H1 (cell line): ENCODE measurements around the gene APP. TPM values are rescaled to one million over a fixed set of nuclear protein-coding genes. Genes with fewer than 3 reads are reported as not detected.

ENCODE experiments used
- CTCF ChIA-PET: fragments of 300-600 bp; sonication (Branson Sonifier 250); formaldehyde crosslinking; loops from one replicate; lab custom pipeline; 2021; ENCODE audit not compliant: partially characterized antibody; lab: Charles Lee
- POLR2A ChIA-PET: fragments of 300-600 bp; sonication (Branson Sonifier 250); formaldehyde crosslinking; loops from one replicate; lab custom pipeline; 2021; ENCODE audit warnings: inconsistent platforms; ENCODE audit not compliant: partially characterized antibody; lab: Charles Lee
- DNase-seq, 2 experiments: peaks; one replicate each; pipeline versions ENCODE4 v3.0.0 to v3.0.0-alpha.2; 2010 to 2022; ENCODE audit warnings: low spot score in 2 of 2, low read depth in 1 of 2, mixed read lengths in 1 of 2
- FAIRE-seq: peaks from 2 replicates; lab custom pipeline; 2011; peaks lifted over from hg19 to GRCh38; lab: Jason Lieb, UNC
- H2AFZ ChIP-seq: 2 replicates; pipeline ENCODE4 v1.8.1; 2012; ENCODE audit warnings: low read length, inconsistent platforms
- H2AK5ac ChIP-seq: 2 replicates; pipeline ENCODE4 v1.6.1; 2013; ENCODE audit warnings: low read depth, low read length
- H2BK120ac ChIP-seq: replicated peaks from 2 replicates; pipeline ENCODE3; 2013; ENCODE audit warnings: low read depth, low read length, inconsistent platforms
- H2BK12ac ChIP-seq: 2 replicates; pipeline ENCODE4 v1.6.1; 2013; ENCODE audit warnings: low read depth, low read length
- H2BK15ac ChIP-seq: 2 replicates; pipeline ENCODE4 v1.6.1; 2013; ENCODE audit warnings: low read length
- H2BK20ac ChIP-seq: 2 replicates; pipeline ENCODE4 v1.6.1; 2013; ENCODE audit warnings: low read length
- H2BK5ac ChIP-seq: 2 replicates; pipeline ENCODE4 v1.6.1; 2013; ENCODE audit warnings: low read depth, low read length
- H3K14ac ChIP-seq: 2 replicates; pipeline ENCODE4 v1.6.1; 2013; ENCODE audit warnings: inconsistent platforms; ENCODE audit not compliant: insufficient read length
- H3K18ac ChIP-seq: 2 replicates; pipeline ENCODE4 v1.6.1; 2013; ENCODE audit warnings: low read length; ENCODE audit errors: extremely low read depth
- H3K23ac ChIP-seq: 2 replicates; pipeline ENCODE4 v1.6.1; 2013; ENCODE audit warnings: inconsistent platforms; ENCODE audit not compliant: insufficient read length
- H3K23me2 ChIP-seq: 2 replicates; pipeline ENCODE4 v1.6.1; 2013; ENCODE audit warnings: low read depth, low read length
- H3K27ac ChIP-seq: 2 replicates; pipeline ENCODE4 v1.6.1; 2011; ENCODE audit warnings: low read depth, low read length, inconsistent platforms
- H3K27me3 ChIP-seq, 4 experiments: replicated peaks in 1 of 4; 1 replicate in 1 of 4; 2 replicates in 3 of 4; pipeline versions ENCODE4 v1.6.1 to v1.8.1; 2011 to 2013; ENCODE audit warnings: low read length in 3 of 4, mild to moderate bottlenecking in 3 of 4, inconsistent platforms in 2 of 4, mixed read lengths in 2 of 4, moderate library complexity in 1 of 4; ENCODE audit not compliant: control insufficient read depth in 3 of 4, insufficient read depth in 3 of 4; ENCODE audit errors: extremely low read depth in 1 of 4
- H3K36me3 ChIP-seq, 4 experiments: 2 replicates each; pipeline versions ENCODE4 v1.6.1 to v1.8.1; 2011 to 2013; ENCODE audit warnings: mild to moderate bottlenecking in 4 of 4, low read length in 3 of 4, moderate library complexity in 2 of 4, control low read depth in 1 of 4, inconsistent platforms in 1 of 4; ENCODE audit not compliant: insufficient read depth in 4 of 4, control insufficient read depth in 2 of 4
- H3K4ac ChIP-seq: replicated peaks from 2 replicates; pipeline ENCODE3; 2013; ENCODE audit warnings: low read length, low read depth, mixed read lengths, inconsistent platforms; ENCODE audit not compliant: insufficient read length
- H3K4me1 ChIP-seq, 4 experiments: replicated peaks in 1 of 4; 1 replicate in 1 of 4; 2 replicates in 3 of 4; pipeline versions ENCODE4 v1.6.1 to v1.8.1; 2011 to 2013; ENCODE audit warnings: low read length in 3 of 4, inconsistent platforms in 2 of 4, mixed read lengths in 1 of 4; ENCODE audit not compliant: insufficient read depth in 4 of 4, control insufficient read depth in 3 of 4
- H3K4me2 ChIP-seq, 2 experiments: 2 replicates each; pipeline versions ENCODE4 v1.6.1 to v1.8.1; 2011 to 2013; ENCODE audit warnings: low read depth in 2 of 2, low read length in 2 of 2, control low read depth in 1 of 2, inconsistent platforms in 1 of 2, mild to moderate bottlenecking in 1 of 2; ENCODE audit not compliant: insufficient read depth in 1 of 2
- H3K4me3 ChIP-seq, 4 experiments: fragments of 200-600, 300-600 bp in 1 of 4; sonication (generic), shearing (Covaris generic), sonication (Bioruptor Twin) in 1 of 4; 2 replicates each; pipeline versions ENCODE4 v1.5.1 to v1.8.1; 2011 to 2016; ENCODE audit warnings: low read length in 4 of 4, low read depth in 3 of 4, control low read depth in 2 of 4, inconsistent platforms in 2 of 4, mild to moderate bottlenecking in 2 of 4, mixed read lengths in 1 of 4, moderate library complexity in 1 of 4; ENCODE audit not compliant: insufficient read depth in 2 of 4; ENCODE audit errors: extremely low read depth in 1 of 4
- H3K56ac ChIP-seq: replicated peaks from 2 replicates; pipeline ENCODE3; 2013; ENCODE audit warnings: low read depth, mild to moderate bottlenecking, mixed read lengths, low read length, inconsistent platforms; ENCODE audit not compliant: insufficient read length
- H3K79me1 ChIP-seq: 2 replicates; pipeline ENCODE4 v1.6.1; 2013; ENCODE audit warnings: low read depth, low read length, control low read depth
- H3K79me2 ChIP-seq, 2 experiments: 2 replicates each; pipeline versions ENCODE4 v1.6.1 to v1.8.1; 2012 to 2013; ENCODE audit warnings: low read length in 2 of 2, mild to moderate bottlenecking in 2 of 2, inconsistent platforms in 1 of 2; ENCODE audit not compliant: insufficient read depth in 2 of 2, control insufficient read depth in 1 of 2
- H3K9ac ChIP-seq, 4 experiments: replicated peaks in 1 of 4; 1 replicate in 1 of 4; 2 replicates in 3 of 4; pipeline versions ENCODE4 v1.6.1 to v1.8.1; 2011 to 2013; ENCODE audit warnings: low read depth in 3 of 4, low read length in 3 of 4, control low read depth in 2 of 4, mild to moderate bottlenecking in 2 of 4, moderate library complexity in 2 of 4, inconsistent platforms in 1 of 4; ENCODE audit errors: extremely low read depth in 1 of 4
- H3K9me3 ChIP-seq, 2 experiments: 2 replicates each; pipeline versions ENCODE4 v1.6.1 to v1.8.1; 2012 to 2013; ENCODE audit warnings: mild to moderate bottlenecking in 2 of 2, moderate library complexity in 2 of 2, control low read depth in 1 of 2, inconsistent platforms in 1 of 2, low read depth in 1 of 2, low read length in 1 of 2, mixed read lengths in 1 of 2; ENCODE audit not compliant: insufficient read depth in 2 of 2
- H4K20me1 ChIP-seq, 2 experiments: replicated peaks in 1 of 2; 2 replicates each; pipeline versions ENCODE3 to v1.8.1; 2011 to 2013; ENCODE audit warnings: inconsistent platforms in 2 of 2, low read length in 2 of 2, mild to moderate bottlenecking in 1 of 2; ENCODE audit not compliant: insufficient read depth in 2 of 2, control insufficient read depth in 1 of 2
- H4K5ac ChIP-seq: 2 replicates; pipeline ENCODE4 v1.6.1; 2013; ENCODE audit warnings: low read length, low read depth, mixed read lengths, inconsistent platforms; ENCODE audit not compliant: insufficient read length
- H4K8ac ChIP-seq: 2 replicates; pipeline ENCODE4 v1.8.0; 2013; ENCODE audit warnings: mild to moderate bottlenecking, moderate library complexity, low read length, inconsistent platforms; ENCODE audit not compliant: insufficient read depth; ENCODE audit errors: extremely low read depth
- H4K91ac ChIP-seq: replicated peaks from 2 replicates; pipeline ENCODE3; 2013; ENCODE audit warnings: low read length, mixed read lengths, inconsistent platforms; ENCODE audit not compliant: insufficient read length
- WGBS, 2 experiments: shearing (Covaris generic) in 1 of 2; methylation state at CpG; one replicate each; pipeline versions ENCODE4 v1.1.6 to v1.1.7; 2013 to 2015; ENCODE audit warnings: low lambda C conversion rate in 2 of 2, mixed read lengths in 2 of 2, inconsistent platforms in 1 of 2, low coverage in 1 of 2, missing lambda C conversion rate in 1 of 2; ENCODE audit not compliant: insufficient replicate concordance in 2 of 2, insufficient coverage in 1 of 2, insufficient read length in 1 of 2; ENCODE audit errors: extremely low coverage in 1 of 2, missing lambda C conversion rate in 1 of 2; 5-methylcytosine and 5-hydroxymethylcytosine counted together
- polyA plus RNA-seq, 7 experiments: library from polyadenylated mRNA; depleted of rRNA in 3 of 7; stranded (reverse) in 5 of 7; unstranded in 2 of 7; fragments of >200 nt in 5 of 7; fragments of 200-250 nt in 2 of 7; gene quantifications; 1 replicate in 5 of 7; 2 replicates in 1 of 7; 4 replicates in 1 of 7; pipeline versions ENCODE4 v1.2.1 to v1.2.3, GENCODE V29; 2011 to 2013; ENCODE audit warnings: missing spikeins in 2 of 7, mixed read lengths in 2 of 7
- total RNA-seq: library from RNA; stranded (reverse); fragmentation: NEBNext Ultra II Directional; extraction: Animal tissue kit (Norgen Biotek cat#: 25700); gene quantifications from 2 replicates; pipeline ENCODE4 v1.2.1, GENCODE V29; 2021

The APP gene
- total and polyA plus RNA-seq, 2 of the 8 experiments (the other 6 are each of a cell fraction or from before 2014, with no cell fraction given) = 375 to 551 TPM

GRCh38 chr21:25986928-25987327 lies 183.6 kb downstream of the APP start:
- no peaks in the 10 kb centered on the region for H4K20me1 ChIP-seq
- H3K4me1 ChIP-seq = peaks cover 0 to 13% (median 11%) of the 10 kb centered on the region in 4 experiments; a peak in 6 of 7 replicates
- WGBS, 2 experiments = 82% methylated on average over 2 of the region's 2 CpGs; no CpG with 5 or more reads in 1 of the 2 experiments
- H3K27ac ChIP-seq = no peak overlapping the region
- no peak overlapping the region for H3K23ac ChIP-seq
- H2BK20ac ChIP-seq = no peak overlapping the region
- H2BK15ac ChIP-seq = no peak overlapping the region
- H3K14ac ChIP-seq = no peak overlapping the region
- no peaks in the 10 kb centered on the region for H3K23me2 ChIP-seq
- ChIA-PET CTCF (interaction anchor here (0.9 to 1.1 kb wide), 3 partner anchors 19 to 100 kb away, joined by 3 to 4 read pairs (median 3); no protein-coding TSS in a partner anchor), POLR2A (interaction anchor here (1.8 kb wide), 1 partner anchor 92 kb away, joined by 5 read pairs; no protein-coding TSS in a partner anchor)
- H3K4ac ChIP-seq = no peak overlapping the region
- H3K79me1 ChIP-seq = no peaks in the 10 kb centered on the region
- no peak overlapping the region for H2AFZ ChIP-seq
- H3K56ac ChIP-seq = no peak overlapping the region
- DNase-seq = no peak
- H3K9me3 ChIP-seq = no peaks in the 10 kb centered on the region
- no peak overlapping the region for H3K18ac ChIP-seq
- no peak overlapping the region for H2BK12ac ChIP-seq
- no peaks in the 10 kb centered on the region for H3K27me3 ChIP-seq
- H2BK5ac ChIP-seq = no peak overlapping the region
- FAIRE-seq = no peak
- H4K91ac ChIP-seq = no peak overlapping the region
- H3K4me3 ChIP-seq = no peak overlapping the region
- no peak overlapping the region for H3K4me2 ChIP-seq
- H3K36me3 ChIP-seq = peaks cover 0 to 15% (median 6%) of the 10 kb centered on the region in 4 experiments; a peak in 4 of 8 replicates
- no peak overlapping the region for H4K8ac ChIP-seq
- no peak overlapping the region for H2BK120ac ChIP-seq
- no peak overlapping the region for H2AK5ac ChIP-seq
- H4K5ac ChIP-seq = no peak overlapping the region
- no peak overlapping the region for H3K9ac ChIP-seq
- H3K79me2 ChIP-seq = peaks cover 0 to 9% of the 10 kb centered on the region in 2 experiments; a peak in 1 of 4 replicates
